HCT116 (cell line): ENCODE results near the gene DNMT3B. TPM values are rescaled to one million over a fixed set of nuclear protein-coding genes. Genes with fewer than 3 reads are reported as not detected.
A peak's percentile ranks its signal among the peaks of the same experiment; 100 is the strongest.

Experiments
- ATAC-seq: fragments of 200-7000 bp; cut with Tn5 transposase; 2 replicates; pipeline ENCODE4 v1.9.1; 2020; ENCODE audit warnings: mild to moderate bottlenecking, moderate library complexity
- BruUV-seq: library from RNA; stranded (reverse); fragments of 400-500 nt; replicated peaks from 2 replicates; lab custom pipeline; 2021; lab: Mats Ljungman, UMichigan
- CTCF ChIA-PET: fragments of 300-600 bp; sonication (Branson Sonifier 250); formaldehyde crosslinking; loops from one replicate; lab custom pipeline; 2021; ENCODE audit warnings: antibody characterized with exemption; lab: Charles Lee
- POLR2A ChIA-PET: fragments of 300-600, 350-600 bp; sonication (Branson Sonifier 250); formaldehyde crosslinking; loops from one replicate; lab custom pipeline; 2021; ENCODE audit warnings: antibody characterized with exemption; lab: Charles Lee
- RAD21 ChIA-PET, 2 experiments: fragments of 300-600 bp; sonication (Branson Sonifier 250); formaldehyde crosslinking; loops; one replicate each; lab custom pipeline; 2023; ENCODE audit warnings: low total read pairs in 2 of 2; ENCODE audit not compliant: uncharacterized antibody in 2 of 2, unreplicated experiment in 2 of 2, low non-redundant PET in 1 of 2; lab: Charles Lee
- DNase-seq: peaks from one replicate; pipeline ENCODE4 v3.0.0-alpha.2; 2010; ENCODE audit warnings: low read depth, low spot score
- H2AFZ ChIP-seq: fragments of 200-600 bp; shearing (Covaris generic), sonication (generic); 2 replicates; pipeline ENCODE4 v1.6.1; 2017; ENCODE audit warnings: low read depth, mixed run types, mixed read lengths, antibody characterized with exemption, low read length; ENCODE audit not compliant: poor library complexity, severe bottlenecking
- H3K27ac ChIP-seq: 2 replicates; pipeline ENCODE4 v1.5.1; 2012; ENCODE audit warnings: low read depth, low read length
- H3K27me3 ChIP-seq: fragments of 200-600 bp; sonication (generic); 2 replicates; pipeline ENCODE4 v1.6.1; 2016; ENCODE audit warnings: mixed run types, low read length, mixed read lengths; ENCODE audit not compliant: insufficient read depth
- H3K36me3 ChIP-seq, 2 experiments: fragments of 200-500 bp in 1 of 2; fragments of 200-600 bp in 1 of 2; sonication (Bioruptor generic) in 1 of 2; sonication (generic) in 1 of 2; 2 replicates each; pipeline versions ENCODE4 v1.5.1 to v1.6.1; 2014 to 2016; ENCODE audit warnings: low read length in 2 of 2, inconsistent platforms in 1 of 2, mixed read lengths in 1 of 2, mixed run types in 1 of 2; ENCODE audit not compliant: insufficient read depth in 2 of 2, control insufficient read depth in 1 of 2
- H3K4me1 ChIP-seq, 2 experiments: fragments of 200-600 bp in 1 of 2; sonication (generic) in 1 of 2; 2 replicates each; pipeline versions ENCODE4 v1.5.1 to v1.6.1; 2012 to 2017; ENCODE audit warnings: low read length in 2 of 2, inconsistent platforms in 1 of 2, mild to moderate bottlenecking in 1 of 2, mixed read lengths in 1 of 2, mixed run types in 1 of 2, moderate library complexity in 1 of 2; ENCODE audit not compliant: insufficient read depth in 2 of 2, control insufficient read depth in 1 of 2
- H3K4me2 ChIP-seq: fragments of 200-600 bp; sonication (generic); 2 replicates; pipeline ENCODE4 v1.6.1; 2017; ENCODE audit warnings: mixed run types, low read length, mixed read lengths
- H3K4me3 ChIP-seq, 2 experiments: fragments of 200-600 bp in 1 of 2; sonication (generic) in 1 of 2; replicated peaks in 1 of 2; 2 replicates each; pipeline ENCODE4 v1.5.1; 2011 to 2016; ENCODE audit warnings: low read length in 2 of 2, control low read depth in 1 of 2, low read depth in 1 of 2, mild to moderate bottlenecking in 1 of 2, mixed read lengths in 1 of 2, mixed run types in 1 of 2
- H3K79me2 ChIP-seq: fragments of 200-600 bp; sonication (generic); 2 replicates; pipeline ENCODE4 v1.6.1; 2017; ENCODE audit warnings: mild to moderate bottlenecking, mixed run types, low read length, moderate library complexity, mixed read lengths; ENCODE audit not compliant: insufficient read depth
- H3K9ac ChIP-seq: fragments of 200-600 bp; sonication (generic); 2 replicates; pipeline ENCODE4 v1.6.1; 2016; ENCODE audit warnings: low read length, mixed read lengths
- H3K9me2 ChIP-seq: fragments of 200-600 bp; sonication (generic), shearing (Covaris generic); 2 replicates; pipeline ENCODE4 v1.6.1; 2017; ENCODE audit warnings: mixed run types, mild to moderate bottlenecking, moderate library complexity; ENCODE audit not compliant: insufficient read depth
- H3K9me3 ChIP-seq, 2 experiments: fragments of 200-500 bp in 1 of 2; fragments of 200-600 bp in 1 of 2; sonication (Bioruptor generic) in 1 of 2; sonication (generic) in 1 of 2; 2 replicates each; pipeline ENCODE4 v1.6.1; 2014 to 2017; ENCODE audit warnings: low read length in 2 of 2, mixed read lengths in 2 of 2, inconsistent platforms in 1 of 2, low read depth in 1 of 2, mild to moderate bottlenecking in 1 of 2, mixed run types in 1 of 2, moderate library complexity in 1 of 2; ENCODE audit not compliant: control insufficient read depth in 1 of 2, insufficient read depth in 1 of 2
- H4K20me1 ChIP-seq: fragments of 200-600 bp; sonication (generic), shearing (Covaris generic); 2 replicates; pipeline ENCODE4 v1.6.1; 2017; ENCODE audit warnings: mixed run types, mild to moderate bottlenecking, moderate library complexity; ENCODE audit not compliant: insufficient read depth
- ATF3 ChIP-seq: IDR thresholded peaks from 2 replicates; pipeline ENCODE4 v1.6.1; 2012
- CBX3 ChIP-seq: IDR thresholded peaks from 2 replicates; pipeline ENCODE4 v1.6.1; 2012; ENCODE audit warnings: low read depth
- CEBPB ChIP-seq: IDR thresholded peaks from 2 replicates; pipeline ENCODE4 v1.6.1; 2012; ENCODE audit warnings: low read depth
- CTCF ChIP-seq, 3 experiments: fragments of 200-600 bp in 1 of 3; sonication (generic) in 1 of 3; IDR thresholded peaks in 2 of 3; conservative IDR thresholded peaks in 1 of 3; 2 replicates each; pipeline ENCODE4 v1.5.1; 2012 to 2017; ENCODE audit warnings: low read depth in 2 of 3, low read length in 2 of 3, antibody characterized with exemption in 1 of 3, borderline replicate concordance in 1 of 3, control low read depth in 1 of 3, mild to moderate bottlenecking in 1 of 3, mixed read lengths in 1 of 3, mixed run types in 1 of 3, moderate library complexity in 1 of 3; ENCODE audit not compliant: insufficient read depth in 1 of 3
- EGR1 ChIP-seq: IDR thresholded peaks from 2 replicates; pipeline ENCODE4 v1.6.1; 2012; ENCODE audit warnings: low read depth
- ELF1 ChIP-seq: IDR thresholded peaks from 2 replicates; pipeline ENCODE4 v1.6.1; 2012; ENCODE audit warnings: low read depth, borderline replicate concordance
- EZH2 ChIP-seq: fragments of 200-600 bp; sonication (generic); IDR thresholded peaks from 2 replicates; pipeline ENCODE4 v1.6.1; 2017; ENCODE audit warnings: antibody characterized with exemption, mixed run types
- FOSL1 ChIP-seq: IDR thresholded peaks from 2 replicates; pipeline ENCODE4 v1.6.1; 2012; ENCODE audit warnings: low read depth
- JUND ChIP-seq: IDR thresholded peaks from 2 replicates; pipeline ENCODE4 v1.6.1; 2012
- MAX ChIP-seq: IDR thresholded peaks from 2 replicates; pipeline ENCODE4 v1.6.1; 2012
- POLR2A ChIP-seq: IDR thresholded peaks from 2 replicates; pipeline ENCODE4 v1.7.0; 2011; ENCODE audit warnings: borderline replicate concordance; ENCODE audit not compliant: insufficient read depth, insufficient read length; ENCODE audit errors: extremely low read depth
- POLR2AphosphoS5 ChIP-seq: IDR thresholded peaks from 2 replicates; pipeline ENCODE4 v1.6.1; 2011; ENCODE audit warnings: mild to moderate bottlenecking, low read depth, low read length, moderate library complexity
- RAD21 ChIP-seq: IDR thresholded peaks from 2 replicates; pipeline ENCODE4 v1.6.1; 2012; ENCODE audit warnings: low read depth, mild to moderate bottlenecking
- SRF ChIP-seq: IDR thresholded peaks from 2 replicates; pipeline ENCODE4 v1.6.1; 2012; ENCODE audit warnings: low read depth
- TCF7L2 ChIP-seq: IDR thresholded peaks from 2 replicates; pipeline ENCODE4 v1.7.0; 2011; ENCODE audit warnings: borderline replicate concordance, inconsistent platforms; ENCODE audit not compliant: insufficient read depth, insufficient read length; ENCODE audit errors: extremely low read depth
- YY1 ChIP-seq: IDR thresholded peaks from 2 replicates; pipeline ENCODE4 v1.6.1; 2011; ENCODE audit warnings: low read length, low read depth, moderate library complexity, mild to moderate bottlenecking; ENCODE audit not compliant: insufficient replicate concordance; ENCODE audit errors: extremely low read depth
- ZBTB33 ChIP-seq: IDR thresholded peaks from 2 replicates; pipeline ENCODE4 v1.6.1; 2011; ENCODE audit warnings: mild to moderate bottlenecking, low read length, moderate library complexity; ENCODE audit not compliant: insufficient replicate concordance; ENCODE audit errors: extremely low read depth
- ZFX ChIP-seq: fragments of 450-650 bp; IDR thresholded peaks from 2 replicates; pipeline ENCODE4 v1.6.1; 2017
- ZNF274 ChIP-seq: fragments of 200-500 bp; sonication (Bioruptor generic); IDR thresholded peaks from 2 replicates; pipeline ENCODE4 v1.6.1; 2014; ENCODE audit warnings: mild to moderate bottlenecking, low read depth, low read length, inconsistent platforms
- intact Hi-C: fragments of 100-400 bp; cut with micrococcal nuclease; formaldehyde crosslinking; loops from 2 replicates; pipeline ENCODE4 v1.10.0; 2022
- total RNA-seq: library from RNA; stranded (reverse); gene quantifications from one replicate; pipeline ENCODE4 v1.2.1, GENCODE V29; 2021; ENCODE audit not compliant: unreplicated experiment

The DNMT3B gene
- total RNA-seq, 1 experiment from 2014 or later: 22.2 TPM

- H2AFZ ChIP-seq: no peak overlapping the region
- no TSS peak for BruUV-seq
- 0 out of 2 replicates have a peak overlapping the region, but pooled peaks have one; percentile 11 for H3K4me2 ChIP-seq
- ChIA-PET CTCF (interaction anchor here (1.6 kb wide), 1 partner anchor 37 kb away, joined by 3 read pairs; no protein-coding TSS in a partner anchor), POLR2A (no interaction called here), RAD21 (no interaction called here)
- no peaks in the 10 kb centered on the region for H3K36me3 ChIP-seq
- H3K9me2 ChIP-seq: no peaks in the 10 kb centered on the region
- no peaks in the 10 kb centered on the region for H4K20me1 ChIP-seq
- peaks cover 0 to 22% of the 10 kb centered on the region in 2 experiments; a peak in 2 of 4 replicates for H3K4me1 ChIP-seq
- ATAC-seq (no peak), DNase-seq (no peak)
- H3K4me3 ChIP-seq: no peak overlapping the region
- TF ChIP-seq TCF7L2: no peak
- TF ChIP-seq POLR2A: no peak
- no peak for TF ChIP-seq EGR1
- no peak for TF ChIP-seq POLR2AphosphoS5
- TF ChIP-seq ZBTB33: no peak
- no peak for TF ChIP-seq CEBPB
- TF ChIP-seq RAD21: no peak
- TF ChIP-seq FOSL1: no peak
- no peak for TF ChIP-seq YY1
- no peak for TF ChIP-seq SRF
- TF ChIP-seq CTCF (IDR thresholded peaks at IDR 0.05 in 2 of 3, conservative IDR thresholded peaks at IDR 0.05 in 1 of 3; ENCODE audit: borderline replicate concordance in 1 of 3, insufficient read depth in 1 of 3, low read depth in 2 of 3, low read length in 2 of 3): no peak
- no peak for TF ChIP-seq ZFX
- TF ChIP-seq MAX: no peak
- no peak for TF ChIP-seq CBX3
- no peak for TF ChIP-seq JUND
- no peak for TF ChIP-seq ZNF274
- no peak for TF ChIP-seq ATF3
- no peak for TF ChIP-seq EZH2
- TF ChIP-seq ELF1: no peak
- H3K9ac ChIP-seq: no peak overlapping the region
- no peaks in the 10 kb centered on the region for H3K9me3 ChIP-seq
- H3K27ac ChIP-seq: no peak overlapping the region
- no peaks in the 10 kb centered on the region for H3K79me2 ChIP-seq
- intact Hi-C loops: no loop called here
- H3K27me3 ChIP-seq: no peaks in the 10 kb centered on the region
Measured at GRCh38 chr20:32752458-32753250, 9.5 kb upstream of the DNMT3B start.
